Breast epithelium (tissue), 4 donors: ENCODE results near the gene DBI. TPM values are rescaled to one million over a fixed set of nuclear protein-coding genes. Genes with fewer than 3 reads are reported as not detected.

Experiments
- DNase-seq, 2 donors: peaks; one replicate each; pipeline ENCODE4 v3.0.0-alpha.2; 2019; ENCODE audit warnings: low spot score in 2 of 2
- H3K27ac ChIP-seq, 2 donors: fragments of 200-600 bp; sonication (generic) in 1 of 2; one replicate each; pipeline ENCODE4 v1.5.1; 2016 to 2019; ENCODE audit warnings: mild to moderate bottlenecking in 1 of 2
- H3K27me3 ChIP-seq, 2 donors: fragments of 200-600 bp; sonication (generic) in 1 of 2; one replicate each; pipeline versions ENCODE4 v1.5.1 to v1.6.0; 2017 to 2019; ENCODE audit warnings: control low read depth in 1 of 2, mild to moderate bottlenecking in 1 of 2
- H3K36me3 ChIP-seq: fragments of 200-600 bp; one replicate; pipeline ENCODE4 v1.5.1; 2019
- H3K4me1 ChIP-seq, 2 donors: fragments of 200-600 bp; sonication (generic); one replicate each; pipeline ENCODE4 v1.5.1; 2016 to 2019; ENCODE audit warnings: control low read depth in 1 of 2
- H3K4me3 ChIP-seq, 3 donors: fragments of 200-600 bp; sonication (generic); 1 replicate in 2 of 3; 2 replicates in 1 of 3; pipeline ENCODE4 v1.5.1; 2016 to 2019; ENCODE audit warnings: mild to moderate bottlenecking in 3 of 3, moderate library complexity in 2 of 3
- H3K9me3 ChIP-seq, 2 donors: fragments of 200-600 bp; sonication (generic) in 1 of 2; one replicate each; pipeline ENCODE4 v1.5.1; 2016 to 2019; ENCODE audit warnings: control low read depth in 1 of 2
- POLR2A ChIP-seq: fragments of 450-650 bp; IDR thresholded peaks from one replicate; pipeline ENCODE4 v1.6.1; 2016; ENCODE audit warnings: antibody characterized with exemption, mild to moderate bottlenecking, moderate library complexity
- POLR2AphosphoS5 ChIP-seq, 3 donors: sonication (generic); formaldehyde crosslinking; IDR thresholded peaks; one replicate each; pipeline ENCODE4 v1.6.1; 2017; ENCODE audit warnings: antibody characterized with exemption in 3 of 3
- intact Hi-C: fragments of 100-400 bp; cut with DNase I; formaldehyde crosslinking; loops from one replicate; pipeline ENCODE4 v1.15.1; 2023; ENCODE audit warnings: low total_unique reads
- total RNA-seq, 3 donors: library from RNA; depleted of rRNA; stranded (reverse); fragments of >200 nt; gene quantifications; one replicate each; pipeline ENCODE4 v1.1.0, GENCODE V29; 2016
- TF ChIP-seq, protein P1 (sequence below), 3 donors: fragments of 450-650 bp; IDR thresholded peaks; one replicate each; pipeline ENCODE4 v1.5.1; 2016 to 2017; ENCODE audit warnings: antibody characterized with exemption in 3 of 3, mild to moderate bottlenecking in 3 of 3, moderate library complexity in 3 of 3

The DBI gene
- total RNA-seq, 3 donors from 2014 or later = 160 to 236 (median 202) TPM

DNA sequence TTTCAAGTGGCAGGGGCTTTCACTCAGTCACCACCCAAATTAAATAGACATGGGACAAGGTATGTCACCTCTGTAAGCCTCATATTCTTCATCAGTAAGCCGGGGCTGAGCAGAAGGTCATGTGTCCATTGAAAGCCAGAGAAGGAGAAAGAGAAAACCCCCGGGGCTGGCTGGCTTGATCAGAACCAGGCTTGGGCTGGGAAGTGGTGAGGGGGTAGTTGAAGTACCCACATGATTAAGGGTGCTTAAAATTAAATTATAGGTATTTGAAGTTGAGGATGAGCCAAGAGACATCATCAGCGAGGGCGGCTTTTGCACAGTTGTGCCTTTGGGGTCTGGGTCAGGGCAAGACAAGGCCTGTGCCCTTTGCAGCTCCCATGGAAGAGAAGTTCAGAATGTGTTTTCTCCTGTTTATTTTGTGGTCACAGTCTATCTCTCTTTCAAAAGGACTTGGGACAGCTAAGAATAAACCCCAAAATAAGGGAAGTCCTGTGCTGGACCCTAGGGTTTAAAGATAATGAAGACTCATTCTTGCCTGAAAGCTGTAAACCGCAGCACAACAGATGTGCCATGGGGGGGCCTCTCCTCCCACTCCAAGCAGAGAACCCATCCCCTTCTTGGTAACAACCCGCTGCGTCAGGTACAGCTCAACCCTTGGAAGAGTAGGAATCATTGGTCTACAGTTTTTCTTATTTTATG lies 10.7 kb downstream of the DBI start:
- no peaks in the 10 kb centered on the region for H3K27me3 ChIP-seq
- H3K4me1 ChIP-seq = no peaks in the 10 kb centered on the region
- no peak overlapping the region for H3K4me3 ChIP-seq
- peak overlapping the region; percentile 34 to 58 for H3K27ac ChIP-seq
- TF ChIP-seq POLR2A (no peak), POLR2AphosphoS5 (IDR thresholded peaks at IDR 0.05) (no peak)
- TF ChIP-seq, protein P1, sequence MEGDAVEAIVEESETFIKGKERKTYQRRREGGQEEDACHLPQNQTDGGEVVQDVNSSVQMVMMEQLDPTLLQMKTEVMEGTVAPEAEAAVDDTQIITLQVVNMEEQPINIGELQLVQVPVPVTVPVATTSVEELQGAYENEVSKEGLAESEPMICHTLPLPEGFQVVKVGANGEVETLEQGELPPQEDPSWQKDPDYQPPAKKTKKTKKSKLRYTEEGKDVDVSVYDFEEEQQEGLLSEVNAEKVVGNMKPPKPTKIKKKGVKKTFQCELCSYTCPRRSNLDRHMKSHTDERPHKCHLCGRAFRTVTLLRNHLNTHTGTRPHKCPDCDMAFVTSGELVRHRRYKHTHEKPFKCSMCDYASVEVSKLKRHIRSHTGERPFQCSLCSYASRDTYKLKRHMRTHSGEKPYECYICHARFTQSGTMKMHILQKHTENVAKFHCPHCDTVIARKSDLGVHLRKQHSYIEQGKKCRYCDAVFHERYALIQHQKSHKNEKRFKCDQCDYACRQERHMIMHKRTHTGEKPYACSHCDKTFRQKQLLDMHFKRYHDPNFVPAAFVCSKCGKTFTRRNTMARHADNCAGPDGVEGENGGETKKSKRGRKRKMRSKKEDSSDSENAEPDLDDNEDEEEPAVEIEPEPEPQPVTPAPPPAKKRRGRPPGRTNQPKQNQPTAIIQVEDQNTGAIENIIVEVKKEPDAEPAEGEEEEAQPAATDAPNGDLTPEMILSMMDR (IDR thresholded peaks at IDR 0.05) = no peak
- no peaks in the 10 kb centered on the region for H3K36me3 ChIP-seq
- H3K9me3 ChIP-seq = no peaks in the 10 kb centered on the region
- no peak for DNase-seq
- intact Hi-C loops = no loop called here

- intact Hi-C loops = no loop called here
- Histone ChIP-seq H3K9me3 (no peaks in the 10 kb centered on the region), H3K4me3 (no peak overlapping the region), H3K27me3 (no peaks in the 10 kb centered on the region), H3K36me3 (no peaks in the 10 kb centered on the region), H3K4me1 (no peaks in the 10 kb centered on the region), H3K27ac (peak overlapping the region; percentile 58 to 62)
- no peak for TF ChIP-seq POLR2AphosphoS5 (IDR thresholded peaks at IDR 0.05)
- TF ChIP-seq, protein P1 (IDR thresholded peaks at IDR 0.05) = no peak
- no peak for TF ChIP-seq POLR2A
- no peak for DNase-seq
These were observed 11.2 kb downstream of the DBI start for GRCh38 chr2:119377993-119378345.

DNA sequence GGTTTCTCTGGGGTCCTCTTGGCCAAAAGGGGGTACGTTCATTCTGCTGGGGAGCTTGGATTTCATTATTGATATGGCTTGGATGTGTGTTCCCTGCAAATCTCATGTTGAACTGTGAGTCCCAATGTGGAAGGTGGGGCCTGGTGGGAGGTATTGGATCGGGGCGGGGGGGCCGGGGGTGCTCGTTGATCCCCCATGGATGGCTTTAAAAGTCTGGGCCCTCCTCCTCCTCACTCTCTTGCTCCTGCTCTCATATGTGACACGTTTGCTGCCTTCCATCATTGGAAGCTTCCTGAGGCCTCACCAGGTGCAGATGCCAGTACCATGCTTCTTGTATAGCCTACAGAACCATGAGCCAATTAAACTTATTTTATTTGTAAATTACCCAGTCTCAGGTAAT lies 11.8 kb downstream of the DBI start:
- Histone ChIP-seq H3K4me1 (no peaks in the 10 kb centered on the region), H3K27ac (peak overlapping the region; percentile 58 to 62), H3K9me3 (no peaks in the 10 kb centered on the region), H3K4me3 (no peak overlapping the region), H3K27me3 (no peaks in the 10 kb centered on the region), H3K36me3 (no peaks in the 10 kb centered on the region)
- DNase-seq = no peak
- intact Hi-C loops = no loop called here
- TF ChIP-seq, protein P1 (IDR thresholded peaks at IDR 0.05) = no peak
- TF ChIP-seq POLR2A (no peak), POLR2AphosphoS5 (IDR thresholded peaks at IDR 0.05) (no peak)

- Histone ChIP-seq H3K4me3 (no peak overlapping the region), H3K4me1 (peaks cover 0 to 8% of the 10 kb centered on the region in 2 donors), H3K36me3 (no peaks in the 10 kb centered on the region), H3K27me3 (no peaks in the 10 kb centered on the region), H3K9me3 (no peaks in the 10 kb centered on the region), H3K27ac (peak overlapping the region; percentile 16 to 21)
- intact Hi-C loops = no loop called here
- no peak for TF ChIP-seq POLR2AphosphoS5 (IDR thresholded peaks at IDR 0.05)
- TF ChIP-seq POLR2A = no peak
- TF ChIP-seq, protein P1 (IDR thresholded peaks at IDR 0.05) = no peak
- peak; percentile 73 to 78 for DNase-seq
These were observed 16.8 kb downstream of the DBI start for GRCh38 chr2:119383410-119384140.

DNA sequence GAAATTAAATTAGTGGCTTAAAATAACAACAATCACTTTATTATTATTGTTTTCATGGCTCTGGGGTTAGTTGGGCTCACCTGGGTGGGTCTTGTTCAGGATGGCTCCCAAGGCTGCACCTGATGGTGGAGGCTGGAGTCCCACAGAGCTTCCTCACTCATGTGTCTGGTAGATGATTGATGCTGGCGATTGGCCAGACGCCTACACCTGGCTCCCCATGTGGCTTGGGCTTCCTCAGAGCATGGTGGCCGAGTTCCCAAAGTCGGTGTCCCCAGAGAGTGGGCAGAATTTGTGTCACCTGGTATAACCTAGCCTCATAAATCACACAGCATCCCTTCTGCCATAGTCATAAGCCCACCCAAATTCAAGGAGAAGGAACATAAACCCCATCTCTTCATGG lies 18.2 kb downstream of the DBI start:
- Histone ChIP-seq H3K36me3 (no peaks in the 10 kb centered on the region), H3K4me3 (no peak overlapping the region), H3K9me3 (no peaks in the 10 kb centered on the region), H3K27me3 (no peaks in the 10 kb centered on the region), H3K27ac (no peak overlapping the region), H3K4me1 (peaks cover 3 to 22% of the 10 kb centered on the region in 2 donors)
- no peak for TF ChIP-seq POLR2AphosphoS5 (IDR thresholded peaks at IDR 0.05)
- no peak for TF ChIP-seq POLR2A
- TF ChIP-seq, protein P1 (IDR thresholded peaks at IDR 0.05) = no peak
- no peak for DNase-seq
- intact Hi-C loops = no loop called here
